ENCODE results near the gene COL23A1. TPM values are rescaled to one million over a fixed set of nuclear protein-coding genes. Genes with fewer than 3 reads are reported as not detected.

The COL23A1 gene
- total and polyA plus RNA-seq, 2 of the 13 experiments (the other 11 are each of a cell fraction or from before 2014, with no cell fraction given), result not detected

GRCh38 chr5:178193251-178193809 is 396.9 kb downstream of the COL23A1 start:
- H3K4me3 ChIP-seq (replicated peaks in 1 of 3; ENCODE audit: insufficient read depth in 1 of 3, low read depth in 2 of 3, low read length in 3 of 3), result no peak overlapping the region
- BruUV-seq (replicated peaks), result no TSS peak
- intact Hi-C loops (cut with micrococcal nuclease; ENCODE audit: unreplicated experiment) (no loop called here), in situ Hi-C loops (cut with HindIII; ENCODE audit: extremely low pct_ligation_motif_present, low pct_unique_long_range_greater_than_20kb) (no loop called here)
- FAIRE-seq (no peak), ATAC-seq (no peak), DNase-seq (ENCODE audit: low spot score) (no peak)
- no peak overlapping the region for H3K9ac ChIP-seq (ENCODE audit: insufficient read depth, low read depth, low read length)
- TF ChIP-seq ARNT2 (CRISPR knock-in tag; IDR thresholded peaks at IDR 0.05; ENCODE audit: low read depth) (no peak), PCBP2 (optimal IDR thresholded peaks at IDR 0.05; ENCODE audit: low read depth, low read length, poor library complexity, severe bottlenecking) (no peak), YY1 (IDR thresholded peaks at IDR 0.05; ENCODE audit: insufficient read depth, insufficient replicate concordance, low read depth, low read length) (no peak), TGIF2 (CRISPR knock-in tag; IDR thresholded peaks at IDR 0.05) (no peak), ELK4 (CRISPR knock-in tag; IDR thresholded peaks at IDR 0.05; ENCODE audit: borderline replicate concordance) (no peak), ZNF713 (CRISPR knock-in tag; IDR thresholded peaks at IDR 0.05) (no peak), ZNF572 (CRISPR knock-in tag; IDR thresholded peaks at IDR 0.05) (no peak), KLF12 (CRISPR knock-in tag; IDR thresholded peaks at IDR 0.05; ENCODE audit: borderline replicate concordance) (no peak), ZBTB3 (CRISPR knock-in tag; IDR thresholded peaks at IDR 0.05; ENCODE audit: borderline replicate concordance, low read depth) (no peak), SMARCE1 (IDR thresholded peaks at IDR 0.05; ENCODE audit: borderline replicate concordance) (no peak), ZNF670 (CRISPR knock-in tag; IDR thresholded peaks at IDR 0.05; ENCODE audit: borderline replicate concordance) (no peak), RFX3 (CRISPR knock-in tag; IDR thresholded peaks at IDR 0.05) (no peak), ZNF788 (CRISPR knock-in tag; IDR thresholded peaks at IDR 0.05; ENCODE audit: borderline replicate concordance) (no peak)
- H2AFZ ChIP-seq (ENCODE audit: low read length), result no peak overlapping the region
- H3K27me3 ChIP-seq (ENCODE audit: control insufficient read depth in 1 of 2, insufficient read depth in 2 of 2, low read length in 2 of 2), result peaks cover 0 to 22% of the 10 kb centered on the region in 2 experiments; a peak in 3 of 5 replicates
- no peaks in the 10 kb centered on the region for H3K36me3 ChIP-seq (replicated peaks in 1 of 2; ENCODE audit: control insufficient read depth in 1 of 2, insufficient read depth in 2 of 2, low read length in 2 of 2)
- no peaks in the 10 kb centered on the region for H3K79me2 ChIP-seq (ENCODE audit: insufficient read depth, low read length)
- H4K20me1 ChIP-seq (ENCODE audit: insufficient read depth, low read length), result no peaks in the 10 kb centered on the region
- ChIA-PET CTCF (ENCODE audit: low intra/inter-chr PET ratio, low total read pairs) (no interaction called here), POLR2A (no interaction called here)
- 18% methylated on average over 8 of the region's 8 CpGs for WGBS (ENCODE audit: low lambda C conversion rate)
- no peaks in the 10 kb centered on the region for H3K9me3 ChIP-seq (ENCODE audit: low read length)
- H3K4me2 ChIP-seq (ENCODE audit: low read depth, low read length), result no peak overlapping the region
- no peak overlapping the region for H3K27ac ChIP-seq (ENCODE audit: extremely low read length, insufficient read depth, low read length)
- H3K4me1 ChIP-seq (ENCODE audit: insufficient read depth, low read length), result peaks cover 12% of the 10 kb centered on the region
